ENCODE data around the gene TCF12.
"Not testable (repeated sequence)": the region's sequence is repeated elsewhere in the genome, so short reads cannot be mapped to it uniquely, and the experiment has no call there.

Gene TCF12

DNA sequence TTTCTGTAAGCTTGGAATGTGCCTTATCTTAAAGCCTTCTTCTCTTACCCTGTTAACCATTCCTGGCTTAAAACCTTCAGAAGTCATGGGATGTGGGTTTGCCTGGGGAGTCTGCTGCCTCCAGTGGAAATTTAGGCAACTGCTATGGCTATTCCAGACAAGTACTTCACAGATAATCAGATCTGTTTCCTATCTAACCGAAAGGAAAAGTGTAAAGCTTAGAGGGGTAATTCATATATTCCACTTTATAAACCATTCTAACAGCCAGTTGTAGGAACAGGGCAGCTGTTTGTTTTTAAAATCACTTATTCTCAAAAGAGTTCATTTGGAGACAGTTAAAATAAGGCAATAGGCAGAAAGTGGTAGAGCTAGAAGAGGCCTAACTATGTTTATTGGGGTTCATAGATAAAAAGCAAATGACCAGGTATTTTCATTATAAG, 219.9 kb downstream of the TCF12 start:
- DNase-seq (ENCODE audit: low read depth) = no peak

DNA sequence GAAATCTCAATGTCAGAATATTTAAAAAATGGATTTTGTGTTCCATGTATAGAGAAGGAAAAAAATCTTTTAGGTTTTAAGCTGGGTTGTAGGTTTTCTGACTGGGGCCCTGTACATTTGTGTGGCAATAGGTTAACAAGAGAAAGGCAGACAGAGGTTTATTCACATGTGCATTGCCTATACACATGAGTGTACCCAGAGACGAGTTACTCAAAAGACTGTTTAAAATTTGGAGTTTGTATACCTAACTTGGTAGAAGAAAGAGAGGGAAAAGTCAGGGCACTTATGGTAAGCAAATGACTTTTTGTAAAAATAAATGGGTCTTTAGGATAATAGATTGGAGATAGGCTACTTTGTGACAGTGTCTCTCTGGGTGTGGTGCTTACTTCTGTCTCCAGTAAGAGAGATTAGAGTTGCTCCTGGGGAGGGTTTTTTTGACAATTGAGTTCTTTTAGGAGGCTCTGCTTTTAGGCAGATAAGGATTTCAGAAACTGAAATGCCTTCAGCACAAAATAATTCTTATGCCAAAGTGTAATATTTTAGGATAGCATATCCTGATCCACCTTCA, 225.2 kb downstream of the TCF12 start:
- no peak for DNase-seq (ENCODE audit: low read depth)

DNA sequence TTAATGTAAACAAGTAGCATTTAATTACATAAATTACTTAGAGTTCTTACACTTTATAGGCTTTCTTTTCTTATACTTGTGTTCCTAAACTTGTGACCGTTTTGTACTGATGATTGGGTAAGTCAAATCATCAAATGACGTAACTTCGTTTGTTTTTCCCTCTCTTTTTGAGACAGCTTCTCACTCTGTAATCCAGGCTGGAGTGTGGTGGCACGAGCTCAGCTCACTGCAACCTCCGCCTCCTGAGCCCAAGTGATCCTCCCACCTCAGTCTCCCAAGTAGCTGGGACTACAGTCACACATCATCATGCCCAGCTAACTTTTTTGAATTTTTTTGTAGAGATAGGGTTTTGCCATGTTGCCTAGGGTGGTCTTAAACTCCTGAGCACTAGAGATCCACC, 226.0 kb downstream of the TCF12 start:
- DNase-seq (ENCODE audit: low read depth) = no peak

DNA sequence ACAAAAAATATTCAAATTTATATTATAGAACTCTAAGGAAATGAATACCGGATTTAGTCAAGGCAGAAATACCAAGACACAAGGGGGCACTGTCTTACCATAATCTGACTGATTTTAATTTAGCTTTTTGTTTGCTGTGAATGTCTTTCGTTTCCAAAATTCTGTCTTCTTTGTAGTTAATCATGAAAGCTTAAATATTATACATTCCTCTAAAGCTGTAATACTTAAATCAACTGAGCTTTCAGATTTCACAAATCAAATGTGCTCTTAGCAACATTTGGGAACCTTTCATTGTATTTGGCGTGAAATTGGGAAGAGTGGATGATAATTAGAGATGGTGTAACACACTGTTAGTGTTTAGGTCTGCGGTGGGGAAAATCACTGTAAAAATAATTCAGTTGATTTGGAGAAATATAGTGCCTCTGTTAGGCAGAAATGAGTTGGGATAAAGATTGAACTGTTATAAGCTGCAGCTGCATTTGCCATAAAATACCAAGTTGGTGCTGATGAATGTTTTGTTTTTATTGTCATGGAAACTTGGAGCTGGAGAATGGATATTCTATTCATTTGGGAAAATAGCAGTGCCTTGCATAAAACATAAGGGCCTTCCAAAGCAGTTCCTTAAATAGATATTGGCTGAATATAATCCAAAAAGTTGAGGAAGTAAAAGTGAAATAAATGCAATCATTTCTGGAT, 228.2 kb downstream of the TCF12 start:
- DNase-seq (ENCODE audit: low read depth) = no peak

DNA sequence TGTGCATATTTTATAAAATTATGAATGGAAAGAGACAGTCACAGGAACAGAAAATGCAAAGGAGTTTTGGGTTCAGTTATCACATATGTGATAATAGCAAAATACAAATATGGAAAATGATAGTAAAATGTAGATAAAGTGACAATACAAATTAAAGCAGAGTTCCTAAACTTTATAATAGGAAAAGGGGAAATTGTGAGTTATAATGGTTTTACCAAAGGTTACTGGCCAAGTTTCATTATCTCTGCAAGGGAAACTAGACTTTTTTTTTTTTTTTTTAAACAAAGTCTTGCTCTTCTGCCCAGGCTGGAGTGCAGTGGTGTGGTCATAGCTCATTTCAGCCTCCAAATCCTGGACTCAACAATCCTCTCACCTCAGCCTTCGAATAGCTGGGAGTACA, 229.2 kb downstream of the TCF12 start:
- DNase-seq (ENCODE audit: low read depth) = no peak

DNA sequence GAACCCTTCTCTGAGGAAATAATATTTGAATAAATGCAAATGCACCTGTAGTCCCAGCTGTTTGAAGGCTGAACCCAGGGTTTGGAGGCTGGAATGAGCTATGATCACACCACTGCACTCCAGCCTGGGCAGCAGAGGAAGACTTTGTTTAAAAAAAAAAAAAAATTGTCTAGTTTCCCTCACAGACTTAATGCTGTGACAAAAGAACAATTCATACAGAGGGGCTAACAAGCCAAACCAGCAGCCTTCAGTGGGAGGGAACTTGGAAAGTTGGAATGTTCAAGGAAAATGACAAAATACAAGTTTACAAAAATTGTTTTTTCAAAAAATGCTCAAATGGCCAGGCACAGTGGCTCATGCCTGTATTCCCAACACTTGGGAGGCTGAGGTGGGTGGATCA, 229.8 kb downstream of the TCF12 start:
- DNase-seq (ENCODE audit: low read depth) = no peak

DNA sequence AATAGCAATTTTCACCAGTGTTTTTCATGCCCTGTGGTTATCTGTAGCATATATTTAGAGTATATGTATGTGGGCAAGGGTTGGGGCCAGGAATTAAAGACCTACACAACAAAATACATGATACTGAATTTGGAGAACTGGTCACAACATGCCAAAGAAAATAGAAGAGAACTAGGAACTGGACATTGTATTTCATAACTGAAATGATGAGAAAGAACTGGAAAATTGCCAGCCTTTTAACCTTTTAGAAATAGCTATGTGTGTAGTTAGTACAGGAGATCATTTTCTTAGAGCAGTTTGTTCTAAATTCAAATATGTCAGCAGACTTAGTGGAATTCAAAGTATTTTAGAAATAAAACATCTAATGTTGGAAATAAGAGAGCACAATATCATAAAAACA, 230.8 kb downstream of the TCF12 start:
- no peak for DNase-seq (ENCODE audit: low read depth)

DNA sequence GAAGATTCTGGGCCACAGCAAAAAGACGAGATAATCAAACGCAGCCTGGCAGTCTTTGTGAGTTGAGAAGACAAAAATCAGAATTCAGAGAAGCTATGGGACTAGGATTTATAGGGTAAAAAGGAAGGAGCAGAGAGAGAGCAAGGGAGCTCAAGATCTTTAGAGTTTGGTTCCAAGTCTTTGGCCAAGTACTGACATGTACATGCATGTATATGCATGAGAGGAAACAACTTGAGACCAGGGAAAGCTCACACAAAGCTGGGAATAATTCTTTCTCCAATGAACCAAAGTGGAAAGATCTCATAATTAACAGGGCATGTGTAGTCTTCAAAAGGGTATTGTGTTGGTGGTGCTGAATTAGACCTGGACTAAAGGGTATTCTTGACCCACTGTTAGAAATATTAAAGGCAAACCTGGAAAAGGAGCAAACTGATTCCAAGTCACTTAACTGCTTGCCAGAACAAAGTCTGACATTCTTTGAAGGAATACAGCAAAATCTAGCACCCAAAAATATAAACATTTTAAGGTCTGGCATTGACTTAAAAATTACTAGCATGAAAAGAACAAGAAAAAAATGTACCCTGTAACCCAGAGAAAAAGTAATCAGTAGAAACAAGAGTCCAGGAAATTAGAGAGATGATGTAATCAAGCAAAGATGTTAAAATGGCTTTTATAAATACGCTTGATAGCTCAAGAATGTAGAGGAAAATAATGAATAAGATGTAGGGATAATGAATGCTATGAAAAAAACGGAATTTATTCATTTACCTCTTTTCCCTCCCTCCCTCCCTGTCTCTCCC, 231.8 kb downstream of the TCF12 start:
- DNase-seq (ENCODE audit: low read depth) = no peak

DNA sequence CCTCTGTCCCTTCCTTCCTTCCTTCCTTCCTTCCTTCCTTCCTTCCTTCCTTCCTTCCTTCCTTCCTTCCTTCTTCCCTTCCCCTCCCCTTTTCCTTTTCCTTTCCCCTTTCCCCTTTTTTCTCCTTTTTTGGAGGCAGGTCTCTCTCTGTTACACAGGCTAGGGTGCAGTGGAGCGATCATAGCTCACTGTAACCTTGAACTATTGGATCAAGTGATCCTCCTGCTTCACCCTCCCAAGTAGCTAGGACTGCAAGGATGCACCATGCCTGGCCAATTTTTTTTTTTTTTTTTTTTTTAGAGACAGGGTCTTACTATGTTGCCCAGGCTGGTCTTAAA, 232.4 kb downstream of the TCF12 start:
- DNase-seq (ENCODE audit: low read depth) = not testable (repeated sequence)

DNA sequence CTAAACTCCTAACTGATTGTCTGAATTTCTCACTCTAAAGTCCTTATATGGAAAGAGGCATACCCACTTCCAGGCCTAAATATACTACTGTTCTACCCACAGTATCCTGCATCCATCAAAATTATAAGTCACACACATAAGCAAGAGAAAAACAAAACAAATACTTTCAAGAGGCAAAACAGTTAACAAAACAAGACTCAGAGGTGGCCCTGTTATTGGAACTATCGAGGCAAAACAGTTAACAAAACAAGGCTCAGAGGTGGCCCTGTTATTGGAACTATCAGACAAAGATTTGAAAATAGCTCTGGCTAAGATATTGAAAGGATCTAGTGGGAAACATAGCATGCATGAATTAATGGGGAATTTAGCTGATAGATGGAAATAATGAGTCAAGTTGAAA, 233.7 kb downstream of the TCF12 start:
- DNase-seq (ENCODE audit: low read depth) = no peak

DNA sequence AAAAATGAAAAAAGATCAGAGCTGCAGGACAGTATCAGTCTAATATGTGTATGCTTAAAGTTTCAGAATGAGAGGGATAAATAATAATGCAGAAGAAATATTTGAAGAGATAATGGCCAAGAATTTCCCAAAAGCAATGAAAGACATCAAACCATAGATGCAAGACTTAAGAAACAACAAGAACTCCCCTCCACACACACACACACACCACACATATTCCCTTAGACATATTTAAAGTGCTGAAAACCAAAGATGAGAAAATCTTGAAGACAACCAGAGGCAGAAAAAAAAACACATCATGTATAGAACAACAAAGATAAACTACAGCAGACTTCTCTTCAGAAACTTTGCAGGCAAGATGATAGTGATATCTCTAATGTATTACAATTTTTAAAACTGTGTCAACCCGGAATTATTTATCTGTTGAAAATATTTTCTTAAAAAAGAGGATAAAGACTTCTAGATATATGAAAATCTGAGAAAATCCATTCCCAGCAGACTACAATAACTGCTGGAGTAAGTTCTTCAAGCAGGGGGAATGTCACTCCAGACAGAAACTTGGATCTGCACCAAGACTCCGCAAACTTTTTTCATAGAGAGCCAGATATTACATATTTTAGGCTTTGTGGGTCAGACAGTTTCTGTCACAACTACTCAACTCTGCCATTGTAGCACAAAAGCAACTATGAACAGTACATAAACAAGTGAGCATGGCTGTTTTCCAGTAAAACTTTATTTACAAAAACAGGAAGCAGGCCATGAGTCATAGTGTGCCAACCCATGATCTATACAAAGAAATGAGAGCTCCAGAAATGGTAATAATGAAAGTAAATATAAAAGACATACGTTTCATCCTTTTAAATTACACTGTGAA, 234.5 kb downstream of the TCF12 start:
- no peak for DNase-seq (ENCODE audit: low read depth)

DNA sequence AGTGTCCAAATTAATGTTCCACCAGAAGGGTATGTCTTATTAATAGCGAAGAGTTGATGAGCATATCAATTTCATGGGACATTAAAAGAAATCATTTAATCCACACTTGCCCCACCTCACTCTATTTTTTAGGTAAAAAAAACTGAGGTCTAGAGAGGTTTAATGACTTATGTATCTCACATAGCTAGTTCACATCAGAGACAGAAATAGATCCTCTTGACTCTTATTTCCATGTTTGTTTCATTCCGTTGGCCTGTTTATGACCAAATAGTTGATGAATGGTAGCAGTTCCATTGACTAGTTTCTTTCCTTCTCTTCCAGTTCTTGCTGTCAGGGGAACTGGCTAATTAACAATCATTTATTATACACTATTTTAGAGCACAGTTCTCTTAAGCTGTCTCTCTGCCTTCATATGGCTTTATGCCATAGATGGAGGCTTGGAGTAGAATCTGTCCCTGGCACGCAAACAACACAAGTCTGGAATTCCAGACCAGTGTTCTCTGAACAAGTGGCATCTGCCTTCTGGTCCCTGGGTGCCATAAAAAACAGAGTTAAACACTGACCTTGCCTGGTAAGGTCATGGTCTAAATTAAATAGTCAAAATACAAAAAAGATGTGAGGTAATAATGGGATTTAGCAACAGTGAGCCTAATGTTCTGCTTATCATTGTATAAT, 237.9 kb downstream of the TCF12 start:
- DNase-seq (ENCODE audit: low read depth) = no peak

DNA sequence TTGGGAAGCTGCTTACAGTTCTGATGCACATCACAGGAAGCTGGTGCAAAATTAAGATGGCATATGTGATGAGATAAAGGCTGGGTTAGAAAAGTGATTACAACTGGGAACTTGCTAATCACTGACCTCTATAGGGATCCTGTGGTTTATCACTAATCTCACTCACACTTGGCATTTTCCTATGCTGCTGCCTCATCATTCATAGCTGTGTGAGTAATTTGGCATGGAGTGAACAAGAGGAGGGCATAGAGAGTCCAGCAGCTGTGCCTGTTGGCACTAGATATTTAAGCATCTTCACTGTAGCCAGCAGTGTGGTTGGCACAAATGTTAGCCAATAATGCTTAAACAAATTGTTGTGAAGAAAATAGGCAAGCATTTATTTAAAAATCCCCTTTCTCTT, 240.1 kb downstream of the TCF12 start:
- no peak for DNase-seq (ENCODE audit: low read depth)

DNA sequence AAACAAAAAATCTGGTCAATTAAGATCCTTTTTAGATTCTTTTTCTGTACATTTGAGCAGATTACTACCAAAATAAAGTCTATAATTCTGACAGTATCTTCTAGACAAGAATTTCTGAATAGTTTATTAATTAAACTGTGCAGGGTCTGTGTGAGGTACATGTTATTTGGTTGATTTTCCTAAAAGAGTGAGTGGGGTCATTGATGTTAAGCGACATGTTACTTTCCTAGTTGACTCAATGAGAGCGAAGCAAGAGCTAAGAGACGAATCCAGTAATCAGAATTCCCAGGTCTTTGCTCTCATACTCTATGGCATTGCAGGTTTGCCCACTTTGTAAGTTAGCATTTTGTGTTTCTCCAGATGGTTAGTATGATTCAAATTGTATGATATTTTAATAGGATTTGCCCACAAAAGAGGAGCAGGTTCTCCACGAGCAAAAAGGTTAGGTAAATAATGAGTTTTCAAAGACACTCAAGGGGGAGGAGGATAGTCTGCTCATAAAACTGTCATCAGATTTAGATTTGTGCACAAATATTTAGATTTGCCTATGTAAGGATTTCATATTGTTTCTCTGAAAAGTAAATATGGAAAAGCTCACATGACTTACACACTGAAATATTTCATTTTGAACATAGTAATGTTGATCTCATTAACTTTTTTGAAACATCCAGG, 240.7 kb downstream of the TCF12 start:
- DNase-seq (ENCODE audit: low read depth) = no peak

DNA sequence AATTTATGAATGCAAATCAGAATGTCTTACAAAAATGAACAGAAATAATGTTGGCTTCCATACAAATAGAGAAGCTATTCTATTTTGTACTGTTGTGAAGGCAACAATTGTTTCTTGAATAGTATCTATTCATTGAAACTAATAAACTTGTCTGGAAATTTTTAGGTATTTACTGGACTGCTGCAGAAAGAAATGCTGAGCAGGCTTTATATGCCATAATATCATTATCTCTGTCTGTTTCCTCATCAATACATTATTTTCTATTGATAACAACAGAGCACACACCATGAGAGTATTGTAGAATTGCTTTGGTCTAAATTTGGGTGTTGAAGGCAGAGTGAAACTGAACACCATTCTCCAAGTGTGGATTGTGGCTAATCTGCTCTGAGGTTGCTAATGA, 241.3 kb downstream of the TCF12 start:
- no peak for DNase-seq (ENCODE audit: low read depth)

DNA sequence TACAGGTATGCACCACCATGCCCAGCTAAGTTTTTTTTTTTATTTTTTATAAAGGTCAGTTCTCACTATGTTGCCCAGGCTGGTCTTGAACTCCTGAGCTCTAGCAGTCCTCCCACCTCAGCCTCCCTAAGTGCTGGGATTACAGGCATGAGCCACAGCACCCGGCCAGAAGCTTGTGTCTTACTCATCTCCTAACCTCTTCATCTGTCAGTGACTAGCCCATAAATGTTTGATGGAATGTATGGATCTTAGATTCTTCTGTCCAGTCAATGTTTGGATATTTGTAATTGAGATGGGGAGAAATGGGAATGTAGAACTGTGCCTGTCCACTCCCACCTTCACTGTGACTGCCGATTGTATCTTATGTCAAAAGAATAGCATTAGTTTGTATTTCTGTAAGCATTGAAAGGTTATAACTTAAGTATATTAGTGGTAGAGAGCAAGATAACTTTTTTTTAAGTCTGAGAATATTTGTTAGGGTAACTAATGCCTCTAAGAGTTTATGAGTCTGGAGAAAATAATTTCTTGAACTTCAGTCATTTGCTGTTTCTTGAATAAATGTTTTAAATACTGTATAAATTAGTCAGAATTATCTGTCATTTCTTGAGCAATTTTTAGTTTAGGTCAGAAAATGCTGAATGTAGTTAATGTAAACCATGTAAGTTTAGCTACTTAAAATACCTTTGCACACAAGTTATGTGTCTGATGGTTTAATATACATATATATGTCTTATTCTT, 242.5 kb downstream of the TCF12 start:
- DNase-seq (ENCODE audit: low read depth) = no peak

DNA sequence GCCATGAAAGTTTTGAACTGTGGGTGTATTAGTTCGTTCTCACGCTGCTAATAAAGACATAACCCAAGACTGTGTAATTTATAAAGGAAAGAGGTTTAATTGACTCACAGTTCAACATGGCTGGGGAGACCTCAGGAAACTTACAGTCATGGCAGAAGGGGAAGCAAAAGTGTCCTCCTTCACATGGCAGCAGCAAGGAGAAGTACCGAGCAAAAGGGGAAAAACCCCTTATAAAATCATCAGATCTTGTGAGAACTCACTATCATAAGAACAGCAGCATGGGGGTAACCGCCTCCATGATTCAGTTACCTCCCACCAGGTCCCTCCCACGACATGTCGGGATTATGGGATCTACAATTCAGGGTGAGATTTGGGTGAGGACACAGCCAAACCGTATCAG, 245.8 kb downstream of the TCF12 start:
- DNase-seq (ENCODE audit: low read depth) = not testable (repeated sequence)

DNA sequence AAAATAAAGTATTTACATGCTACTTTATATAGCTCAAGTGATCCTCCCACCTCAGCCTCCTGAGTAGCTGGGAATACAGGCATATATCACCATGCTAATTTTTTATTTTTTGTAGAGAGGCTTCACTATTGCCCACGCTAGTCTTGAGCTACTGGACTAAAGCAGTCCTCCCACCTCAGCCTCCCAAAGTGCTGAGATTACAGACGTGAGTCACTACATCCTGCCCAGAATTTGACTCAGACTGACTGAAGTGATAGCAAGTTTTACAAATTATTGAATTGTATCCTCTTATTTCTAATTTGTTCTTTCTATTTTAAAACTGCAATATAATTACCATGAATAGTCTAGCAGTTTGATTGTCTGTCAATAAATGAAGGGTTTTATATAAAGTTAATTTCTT, 247.5 kb downstream of the TCF12 start:
- DNase-seq (ENCODE audit: low read depth) = no peak

DNA sequence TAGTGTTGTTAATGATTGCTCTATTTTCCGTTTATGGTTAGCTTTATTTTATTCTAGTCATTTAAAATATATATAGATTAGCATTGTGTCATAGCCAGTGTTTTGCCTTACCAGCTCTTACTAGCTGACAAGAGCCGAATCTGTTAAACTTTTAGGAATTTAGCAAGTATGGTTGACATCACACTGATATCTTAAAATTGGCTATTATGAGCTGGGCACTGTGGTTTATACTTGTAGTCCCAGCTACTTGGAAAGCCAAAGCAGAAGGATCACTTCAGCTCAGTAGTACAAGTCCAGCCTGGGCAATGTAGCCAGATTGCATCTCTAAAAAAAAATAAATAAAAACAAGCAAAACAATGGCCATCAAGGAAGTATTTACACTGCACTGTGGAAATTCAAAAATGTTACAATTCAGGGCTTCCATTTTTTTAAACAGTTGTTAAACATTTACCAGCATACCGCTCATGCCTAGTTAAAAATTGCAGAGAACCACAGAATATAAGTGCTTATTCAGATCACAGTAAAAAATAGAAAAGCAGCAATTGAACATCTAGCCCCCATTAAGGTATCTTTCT, 249.5 kb downstream of the TCF12 start:
- no peak for DNase-seq (ENCODE audit: low read depth)

DNA sequence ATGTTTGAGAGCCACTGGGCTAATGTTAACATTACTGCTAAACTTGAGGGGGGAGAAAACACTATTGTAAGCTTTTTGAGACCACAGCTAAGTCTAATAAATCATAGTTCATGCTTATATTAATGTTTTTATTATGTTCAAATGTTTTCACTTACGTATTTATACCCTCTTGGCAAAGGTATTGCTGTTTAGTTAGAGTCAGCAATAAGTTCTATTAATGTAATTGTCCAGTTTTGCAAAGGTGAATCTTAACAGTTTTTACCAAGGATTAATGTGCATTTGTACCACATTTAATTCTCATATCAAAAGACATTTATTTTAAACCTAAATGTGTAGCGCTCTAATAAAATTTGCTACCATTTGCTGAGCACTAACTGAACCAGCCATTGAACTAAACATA, 251.2 kb downstream of the TCF12 start:
- no peak for DNase-seq (ENCODE audit: low read depth)

Data from stimulated activated CD8-positive, alpha-beta memory T cell treated with anti-CD3 and anti-CD28 coated beads, Interleukin-15, amount 100 ng/mL, for 24 hours (primary cell).